Measurements from ENCODE around the gene PAQR9.
A peak's percentile ranks its signal among the peaks of the same experiment; 100 is the strongest.

PAQR9 gene

GRCh38 chr3:142968319-142969025, 5.0 kb upstream of the PAQR9 start:
- TF ChIP-seq MYC (IDR thresholded peaks at IDR 0.05; ENCODE audit: low read depth, low read length) (no peak), MAX (IDR thresholded peaks at IDR 0.05; ENCODE audit: low read depth, low read length) (no peak), CTCF (IDR thresholded peaks at IDR 0.05; ENCODE audit: low read depth, low read length) (no peak), POLR2A (IDR thresholded peaks at IDR 0.05; ENCODE audit: extremely low read depth, insufficient read length) (no peak)
- no peak for DNase-seq (ENCODE audit: low read depth)

GRCh38 chr3:142966808-142967207, 3.3 kb upstream of the PAQR9 start:
- DNase-seq (ENCODE audit: low read depth) = no peak
- TF ChIP-seq CTCF (IDR thresholded peaks at IDR 0.05; ENCODE audit: low read depth, low read length) = no peak
- TF ChIP-seq MAX (IDR thresholded peaks at IDR 0.05; ENCODE audit: low read depth, low read length) = no peak
- TF ChIP-seq POLR2A (IDR thresholded peaks at IDR 0.05; ENCODE audit: extremely low read depth, insufficient read length) = no peak
- no peak for TF ChIP-seq MYC (IDR thresholded peaks at IDR 0.05; ENCODE audit: low read depth, low read length)

More at GRCh38 chr3:142968319-142969025, 5.0 kb upstream of the PAQR9 start:
- H3K4me3 ChIP-seq (ENCODE audit: low read depth, low read length) = no peak overlapping the region

GRCh38 chr3:142965581-142965980, 2.1 kb upstream of the PAQR9 start:
- peak; percentile 25 for DNase-seq (ENCODE audit: low read depth)
- TF ChIP-seq MAX (IDR thresholded peaks at IDR 0.05; ENCODE audit: low read depth, low read length) (no peak), POLR2A (IDR thresholded peaks at IDR 0.05; ENCODE audit: extremely low read depth, insufficient read length) (no peak), CTCF (IDR thresholded peaks at IDR 0.05; ENCODE audit: low read depth, low read length) (no peak), MYC (IDR thresholded peaks at IDR 0.05; ENCODE audit: low read depth, low read length) (no peak)
- no peak overlapping the region for H3K4me3 ChIP-seq (ENCODE audit: low read depth, low read length)

More at GRCh38 chr3:142966808-142967207, 3.3 kb upstream of the PAQR9 start:
- H3K4me3 ChIP-seq (ENCODE audit: low read depth, low read length) = no peak overlapping the region

GRCh38 chr3:142963234-142963515, 299 bp downstream of the PAQR9 start:
- no peak for DNase-seq (ENCODE audit: low read depth)
- peak overlapping the region; percentile 15 for H3K4me3 ChIP-seq (ENCODE audit: low read depth, low read length)
- no peak for TF ChIP-seq MYC (IDR thresholded peaks at IDR 0.05; ENCODE audit: low read depth, low read length)
- TF ChIP-seq POLR2A (IDR thresholded peaks at IDR 0.05; ENCODE audit: extremely low read depth, insufficient read length) = no peak
- TF ChIP-seq MAX (IDR thresholded peaks at IDR 0.05; ENCODE audit: low read depth, low read length) = no peak
- TF ChIP-seq CTCF (IDR thresholded peaks at IDR 0.05; ENCODE audit: low read depth, low read length) = no peak

GRCh38 chr3:142962520-142963233, 797 bp downstream of the PAQR9 start:
- H3K4me3 ChIP-seq (ENCODE audit: low read depth, low read length) = peak overlapping the region; percentile 22
- no peak for TF ChIP-seq MAX (IDR thresholded peaks at IDR 0.05; ENCODE audit: low read depth, low read length)
- TF ChIP-seq MYC (IDR thresholded peaks at IDR 0.05; ENCODE audit: low read depth, low read length) = no peak
- TF ChIP-seq POLR2A (IDR thresholded peaks at IDR 0.05; ENCODE audit: extremely low read depth, insufficient read length) = no peak
- TF ChIP-seq CTCF (IDR thresholded peaks at IDR 0.05; ENCODE audit: low read depth, low read length) = no peak
- peak; percentile 15 for DNase-seq (ENCODE audit: low read depth)

All from NB4 (cell line).